GM19043 (cell line): Measurements from ENCODE around the gene SLFN14.
"Not testable (repeated sequence)": the region's sequence is repeated elsewhere in the genome, so short reads cannot be mapped to it uniquely, and the experiment has no call there.

Experiments
- ATAC-seq: cut with Tn5 transposase; IDR thresholded peaks from one replicate; pipeline ENCODE4 v1.9.1; 2021; ENCODE audit warnings: low read depth; ENCODE audit not compliant: unreplicated experiment

SLFN14 gene

DNA sequence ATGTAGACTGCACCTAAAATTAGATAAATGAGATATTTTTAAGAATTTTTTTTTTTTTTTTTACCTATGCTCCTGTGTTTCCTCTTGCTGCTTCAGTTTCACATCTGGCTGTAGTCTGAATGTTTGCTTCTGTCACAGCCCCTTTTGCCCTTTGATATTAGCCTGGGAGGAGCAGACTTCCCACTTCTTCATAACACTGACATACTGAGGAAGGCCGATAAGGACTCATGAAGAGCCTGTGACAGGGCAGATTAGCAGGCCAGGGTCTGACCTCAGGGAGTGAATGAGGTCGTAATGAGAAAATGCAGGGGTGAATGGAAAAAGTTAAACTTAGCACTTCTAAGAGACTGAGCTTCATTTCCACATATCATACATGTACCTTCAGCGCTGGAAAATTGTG, at the start of gene SLFN14:
Gene SLFN14 (minus strand): TSS at position 117 of the 400 bp plus-strand sequence. CDS start 2,757 bp downstream, outside the sequence.
- ATAC-seq, result no peak

DNA sequence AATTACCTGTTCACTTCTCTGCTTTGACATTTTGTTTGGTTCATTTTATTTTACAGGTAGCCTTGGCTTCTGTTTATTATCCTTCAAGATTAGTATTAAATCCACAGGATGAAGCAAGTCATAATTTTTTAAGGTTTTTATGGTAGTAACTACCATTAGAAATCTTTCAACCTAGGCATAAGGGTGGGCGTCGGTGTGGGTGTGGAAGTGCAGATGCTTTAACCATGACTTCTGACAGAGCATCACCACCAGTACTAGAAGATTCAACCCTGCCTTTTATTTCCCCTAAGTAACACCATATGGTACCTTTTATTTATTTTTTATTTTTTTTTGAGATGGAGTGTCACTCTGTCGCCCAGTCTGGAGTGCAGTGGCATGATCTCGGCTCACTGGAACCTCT, 49.2 kb upstream of the SLFN14 start:
- ATAC-seq, result no peak

DNA sequence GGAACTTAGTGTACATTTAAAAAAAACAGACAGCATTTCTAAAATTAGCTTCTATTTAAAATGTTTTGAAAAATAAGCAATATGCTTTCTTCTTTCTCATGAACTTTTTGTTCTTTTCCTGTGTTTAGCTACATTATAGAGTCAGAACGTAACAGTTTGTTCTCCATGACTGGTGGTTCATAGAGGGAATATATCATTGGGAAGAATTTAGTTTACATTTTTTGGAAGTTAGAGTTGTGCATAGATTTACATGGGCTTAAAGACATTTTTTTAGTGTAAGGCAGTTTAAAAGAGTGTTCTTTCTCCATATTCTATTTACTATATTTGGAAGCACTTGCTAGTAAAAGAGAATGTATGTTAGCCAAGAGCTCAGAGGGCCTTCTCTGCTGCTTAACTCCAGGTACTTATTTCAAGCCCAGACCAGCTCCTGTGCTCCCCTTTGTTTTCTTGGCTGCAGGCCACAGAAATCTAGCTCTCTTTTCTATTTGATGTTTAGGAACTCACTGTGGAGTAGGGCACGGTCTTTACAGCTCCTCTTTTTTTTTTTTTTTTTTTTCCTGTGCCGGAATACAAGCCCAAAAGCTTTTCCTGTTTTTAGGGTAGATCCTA, 46.7 kb upstream of the SLFN14 start:
- no peak for ATAC-seq

DNA sequence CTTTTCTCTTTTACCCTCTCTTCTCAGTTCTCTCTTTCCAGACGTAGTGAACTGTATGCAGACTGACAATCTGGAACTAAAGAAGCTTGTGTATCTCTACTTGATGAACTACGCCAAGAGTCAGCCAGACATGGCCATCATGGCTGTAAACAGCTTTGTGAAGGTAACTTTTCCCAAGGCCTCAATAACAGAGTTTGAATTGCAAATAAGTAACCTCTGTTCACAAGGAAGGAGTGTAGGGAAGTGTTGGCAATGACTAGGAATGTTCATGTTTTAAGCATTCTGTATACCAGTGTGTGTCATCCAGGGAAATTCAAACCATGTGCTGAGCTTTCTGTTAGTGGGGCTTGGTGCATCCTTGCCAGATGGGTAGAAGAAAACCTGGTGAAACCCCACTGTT, 45.1 kb upstream of the SLFN14 start:
- no peak for ATAC-seq

DNA sequence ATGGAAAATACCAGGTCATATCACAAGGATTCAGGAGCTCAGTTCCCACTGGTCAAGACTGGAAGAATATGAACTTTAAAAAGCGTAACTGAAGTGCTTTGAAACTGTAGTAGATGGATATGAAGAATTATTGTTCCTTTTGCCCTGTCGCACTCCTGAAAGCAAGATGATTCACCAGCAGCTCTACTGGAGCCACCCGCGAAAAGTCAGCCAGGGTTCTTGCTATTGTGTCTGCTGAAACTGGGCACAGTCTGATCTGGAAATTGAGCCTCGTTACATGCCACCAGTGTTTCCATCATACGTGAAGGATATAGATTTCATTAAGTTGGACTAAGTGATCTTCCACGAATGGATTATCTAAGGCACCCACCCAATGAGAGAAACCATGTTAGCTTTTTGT, 43.1 kb upstream of the SLFN14 start:
- no peak for ATAC-seq

DNA sequence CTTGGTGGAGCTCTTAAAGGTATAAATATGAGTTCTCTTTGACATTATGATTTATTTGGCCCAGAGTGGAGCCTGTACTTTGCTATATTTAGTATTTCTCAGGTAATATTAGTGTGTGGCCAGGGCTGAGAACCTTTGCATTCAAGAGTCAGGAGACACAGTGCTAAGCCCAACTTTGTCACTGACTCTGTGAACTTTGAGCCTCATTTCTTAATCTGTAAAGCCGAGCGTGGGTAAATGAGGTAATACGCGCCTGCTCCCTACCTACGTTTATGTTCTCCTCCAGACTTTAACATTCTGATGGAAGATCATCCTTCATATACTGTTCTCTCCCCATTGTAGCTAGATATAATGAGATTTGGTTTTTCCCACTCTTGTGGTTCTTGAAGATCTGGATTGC, 37.0 kb upstream of the SLFN14 start:
- no peak for ATAC-seq

DNA sequence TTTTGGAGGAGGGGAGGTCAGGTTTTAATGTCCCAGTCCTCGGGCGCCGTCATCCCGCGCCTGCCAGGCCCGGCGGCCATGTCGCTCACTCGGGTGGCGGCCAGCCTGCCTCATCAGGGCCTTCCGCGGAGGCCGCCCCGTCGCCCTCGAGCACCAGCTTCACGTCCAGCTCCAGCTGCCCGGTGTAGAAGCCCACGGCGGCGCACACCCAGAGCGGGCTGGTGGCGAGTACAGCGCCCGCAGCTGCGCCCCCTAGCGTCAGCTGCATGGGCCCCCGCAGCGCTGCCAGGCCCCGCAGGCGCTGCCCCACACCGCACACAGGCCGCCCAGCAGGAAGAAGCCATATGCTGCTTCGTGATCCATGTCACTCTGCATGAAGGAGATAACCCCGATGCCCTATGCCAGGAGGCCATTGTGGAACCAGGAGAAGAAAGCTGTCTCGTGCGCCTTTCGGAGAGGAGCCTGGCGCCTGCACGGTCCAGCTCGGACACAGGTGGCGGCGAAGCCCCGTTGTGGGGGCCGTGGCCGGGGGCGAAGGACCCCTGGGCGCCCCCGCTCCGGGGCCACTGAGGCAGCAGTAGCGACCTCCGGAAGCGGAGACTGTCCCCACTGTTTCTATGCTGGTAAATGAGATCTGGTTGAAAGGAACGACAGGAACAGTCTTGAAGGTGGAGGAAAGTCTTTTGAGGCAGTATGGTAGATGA, 36.1 kb upstream of the SLFN14 start:
- ATAC-seq, result no peak

DNA sequence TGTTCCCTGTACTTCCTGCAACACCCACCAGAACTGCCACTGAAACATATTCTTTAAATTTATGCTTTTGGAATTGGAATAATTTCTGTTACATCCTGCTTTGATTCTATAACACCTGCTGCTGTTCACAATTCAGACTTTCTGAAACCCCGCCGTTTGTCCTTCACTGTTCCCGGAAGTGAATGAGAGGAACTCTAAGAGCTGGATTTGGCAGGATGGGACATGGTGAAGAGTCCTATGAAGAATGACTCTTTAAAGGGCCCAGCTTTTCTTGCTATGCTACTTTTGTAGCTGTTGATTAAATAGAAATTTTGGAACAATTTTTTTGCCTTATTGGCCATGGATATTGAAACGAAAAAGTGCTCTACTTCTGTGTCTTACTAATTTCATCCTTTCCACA, 35.5 kb upstream of the SLFN14 start:
- ATAC-seq, result no peak

DNA sequence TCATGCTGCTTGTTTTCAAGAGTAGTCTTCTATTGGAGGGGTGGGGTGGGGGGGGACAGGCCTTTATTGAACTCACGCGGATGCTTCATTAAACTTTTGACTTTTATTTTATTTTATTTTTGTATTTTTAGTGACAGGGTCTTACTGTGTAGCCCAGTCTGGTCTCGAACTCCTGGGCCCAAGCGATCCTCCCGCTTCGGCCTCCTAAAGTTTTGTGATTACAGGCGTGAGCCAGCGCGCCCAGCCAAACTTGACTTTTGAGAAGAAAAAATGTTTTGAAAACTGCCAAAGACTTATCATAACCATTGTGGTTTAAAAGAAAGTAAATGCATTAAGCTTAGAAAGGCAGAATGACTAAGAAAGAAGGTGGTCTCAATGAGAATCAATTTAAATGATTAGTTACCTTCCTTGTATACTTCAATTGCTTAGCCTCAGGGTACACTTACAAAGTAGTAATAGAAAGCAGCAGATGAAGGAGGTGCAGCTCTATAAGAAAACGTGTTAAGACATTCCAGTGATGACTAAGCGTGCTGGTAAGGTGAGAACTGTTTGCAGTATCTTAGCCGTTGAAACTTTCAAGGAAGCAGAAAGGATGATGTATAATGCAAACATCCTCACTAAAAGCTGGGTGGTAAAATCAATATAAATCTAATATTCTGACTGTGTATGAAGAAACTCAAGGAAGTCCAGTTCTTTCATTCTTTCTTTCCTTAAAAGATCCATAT, 27.7 kb upstream of the SLFN14 start:
- ATAC-seq, result no peak

DNA sequence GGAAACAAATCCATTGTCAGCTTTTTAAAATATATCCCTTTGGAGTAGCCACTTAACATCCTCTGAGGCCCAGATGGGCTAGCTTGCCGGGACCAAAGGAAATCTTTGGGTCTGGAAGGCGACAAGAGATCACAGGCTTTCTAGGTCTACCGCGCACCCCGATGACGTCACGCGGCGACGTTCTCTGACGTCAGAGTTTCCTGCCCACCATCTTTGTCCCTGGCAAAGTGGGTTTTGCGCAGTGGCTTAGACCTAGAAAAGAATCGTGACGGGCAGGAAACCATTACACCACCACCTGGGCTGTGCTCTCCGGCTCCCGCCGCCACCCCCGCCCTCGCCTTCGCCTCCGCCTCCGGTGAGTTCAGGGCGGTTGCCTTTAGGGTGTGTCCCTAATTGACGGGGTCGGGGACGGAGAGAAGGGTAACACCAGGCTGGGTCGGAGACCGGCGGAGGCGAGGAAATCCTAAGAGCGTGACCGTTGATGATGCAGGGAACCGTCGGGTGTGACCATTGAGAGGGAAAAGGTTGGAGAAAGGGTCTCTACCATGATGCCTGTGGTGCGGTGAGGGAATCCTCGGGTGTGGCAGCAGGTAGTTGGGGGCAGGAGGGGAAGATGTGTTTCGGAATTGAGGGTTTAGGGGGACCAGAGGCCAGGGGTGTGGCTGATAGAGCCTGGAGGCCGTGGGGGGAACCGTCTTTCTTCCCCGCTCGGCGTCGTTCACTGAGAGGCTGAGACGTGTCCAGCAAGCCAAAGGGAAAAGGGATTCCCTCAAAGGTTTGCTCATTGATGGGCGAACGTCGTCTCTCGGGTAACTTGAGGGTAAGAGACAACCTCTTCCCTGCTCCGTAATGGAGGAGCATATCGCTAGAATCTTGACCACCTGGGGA, 26.7 kb upstream of the SLFN14 start, which contains the start of gene AP2B1:
Gene AP2B1 (plus strand): TSS at position 249 of the 888 bp plus-strand sequence. CDS start 6,709 bp downstream, outside the sequence.
- ATAC-seq, result peak; percentile 79

DNA sequence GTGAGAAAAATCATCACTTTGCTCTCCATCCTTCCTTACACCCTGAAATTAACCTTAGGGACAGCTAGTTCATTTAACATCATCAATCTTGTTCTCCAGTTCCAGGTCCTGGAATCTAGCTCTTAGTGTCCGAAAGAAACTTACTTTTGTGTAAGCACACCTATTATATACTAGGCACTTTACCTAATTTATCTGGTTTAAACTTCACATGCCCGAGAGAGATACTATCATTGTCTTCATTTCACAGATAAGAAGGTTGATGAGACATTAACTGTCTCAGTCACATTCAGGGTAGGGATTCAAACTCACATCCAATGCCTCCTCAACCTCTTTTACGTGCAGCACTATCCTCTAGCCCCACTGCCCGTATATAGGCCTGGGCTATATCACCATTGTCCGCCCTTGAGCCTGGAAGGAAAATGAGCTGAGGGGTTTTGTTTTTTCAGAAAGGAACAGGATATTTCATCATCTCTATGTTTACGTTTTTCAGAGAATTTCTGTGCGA, 26.0 kb upstream of the SLFN14 start:
- no peak for ATAC-seq

DNA sequence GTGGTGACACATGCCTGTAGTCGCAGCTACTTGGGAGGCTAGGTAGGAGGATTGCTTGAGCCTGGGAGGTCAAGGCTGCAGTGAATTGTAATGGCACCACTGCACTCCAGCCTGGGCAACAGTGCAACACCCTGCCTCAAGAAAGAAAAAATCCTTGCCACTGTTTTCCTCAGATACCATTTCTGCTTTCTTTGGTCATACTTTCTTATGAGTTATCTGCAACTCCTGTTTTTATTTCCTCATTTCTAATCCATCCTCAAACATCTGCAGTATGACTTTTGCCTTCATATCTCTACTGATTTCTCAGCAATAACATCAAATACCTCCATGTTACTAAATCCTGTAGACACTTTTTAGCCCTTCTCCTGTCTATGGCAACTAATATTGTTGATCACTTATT, 23.4 kb upstream of the SLFN14 start:
- ATAC-seq, result no peak

DNA sequence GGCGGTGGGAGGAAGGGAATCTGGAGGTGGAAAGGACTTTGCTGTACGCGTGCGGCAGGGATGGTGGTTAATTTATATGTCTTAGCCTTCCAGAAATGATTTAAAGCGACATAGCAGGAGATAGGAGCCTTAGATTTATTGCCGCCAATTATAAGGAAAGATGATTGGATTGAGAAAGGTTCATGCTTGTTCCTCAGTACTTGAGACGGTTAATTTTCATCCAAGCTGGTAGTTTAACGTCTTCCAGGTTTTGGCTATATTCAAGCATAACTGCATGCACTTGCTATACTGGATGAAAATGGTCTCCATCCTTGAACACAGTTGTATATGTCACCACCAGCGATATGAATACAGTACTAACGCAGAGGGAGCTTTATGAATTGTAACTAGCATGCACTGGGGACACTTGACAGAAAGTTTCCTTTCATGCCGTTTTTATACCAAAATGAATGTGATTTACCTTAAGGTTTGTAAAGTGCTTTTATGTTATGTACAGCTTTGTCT, 18.4 kb upstream of the SLFN14 start:
- no peak for ATAC-seq

DNA sequence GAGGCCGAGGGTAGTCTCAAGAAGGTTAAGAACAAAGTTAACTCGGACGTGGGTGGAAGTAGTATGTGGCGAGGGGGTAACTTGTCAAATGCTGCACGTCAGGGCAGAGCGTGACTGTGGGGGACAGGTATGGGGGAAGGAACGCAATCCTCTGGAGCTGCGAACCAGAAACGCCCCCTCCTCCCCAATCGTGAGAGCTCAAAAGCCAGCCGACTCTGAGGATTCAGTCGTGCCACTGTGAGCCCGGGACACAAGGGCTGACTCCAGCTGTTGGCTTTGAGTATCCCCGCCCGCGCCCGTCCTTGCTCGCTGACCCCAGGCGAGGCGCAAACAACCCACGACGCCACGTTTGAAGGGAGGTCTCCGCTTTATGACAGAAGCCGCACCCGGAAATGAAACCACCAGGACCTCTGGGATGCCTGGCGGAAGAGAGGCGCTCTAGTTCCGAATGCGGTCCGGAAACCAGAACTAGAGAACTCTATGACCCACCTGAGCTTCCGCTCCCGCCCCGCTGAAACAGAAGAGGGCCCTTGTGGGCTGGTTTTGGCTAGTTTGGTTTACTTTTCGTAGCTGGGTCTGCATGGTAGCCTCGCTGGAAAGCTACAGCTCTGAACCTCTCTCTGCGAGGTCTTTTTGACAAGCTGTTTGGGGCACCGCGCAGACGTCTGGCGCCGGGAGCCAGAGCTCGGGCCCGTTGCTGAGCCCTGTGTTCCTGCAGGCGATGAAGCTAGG, 17.7 kb upstream of the SLFN14 start, which contains the start of gene PEX12:
Gene PEX12 (minus strand): TSS at position 375 of the 732 bp plus-strand sequence. CDS start 550 bp downstream, outside the sequence.
- ATAC-seq, result peak; percentile 94

DNA sequence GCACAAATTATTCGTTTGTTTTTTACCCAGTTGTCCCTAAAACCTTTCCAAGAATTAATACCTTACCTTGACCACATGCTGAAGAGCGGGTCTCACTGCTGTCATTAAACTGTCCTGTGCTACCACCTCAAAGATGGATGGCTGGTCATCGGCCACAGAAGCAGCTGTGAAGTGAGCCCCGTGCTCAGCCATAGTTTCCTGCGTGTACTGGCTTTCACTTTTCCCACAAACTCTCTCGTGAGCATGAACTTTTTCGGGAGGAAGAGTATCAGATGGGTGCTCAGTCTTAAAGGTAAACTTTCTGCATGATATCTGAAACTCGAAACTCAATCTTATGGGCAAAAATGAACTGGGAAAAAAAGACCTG, 17.2 kb upstream of the SLFN14 start:
- no peak for ATAC-seq

DNA sequence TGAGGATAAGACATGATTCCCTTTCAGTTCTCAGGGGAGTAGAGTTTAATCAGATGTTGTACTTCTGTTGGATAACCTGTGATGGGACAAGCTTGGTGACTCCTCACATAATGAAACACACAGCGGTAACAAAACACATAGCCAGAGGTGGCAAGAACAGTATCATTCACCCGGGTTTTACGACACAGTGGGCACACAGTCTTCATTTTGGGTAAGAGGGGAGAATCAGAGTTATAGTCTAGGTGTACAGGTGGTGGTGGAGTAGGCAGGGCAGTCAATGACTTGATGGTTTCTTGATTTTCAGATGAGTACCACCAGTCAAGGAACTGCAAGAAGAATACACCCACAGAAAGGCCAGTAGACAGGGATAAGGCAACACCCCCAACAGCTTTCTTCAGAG, 15.1 kb upstream of the SLFN14 start:
- no peak for ATAC-seq

DNA sequence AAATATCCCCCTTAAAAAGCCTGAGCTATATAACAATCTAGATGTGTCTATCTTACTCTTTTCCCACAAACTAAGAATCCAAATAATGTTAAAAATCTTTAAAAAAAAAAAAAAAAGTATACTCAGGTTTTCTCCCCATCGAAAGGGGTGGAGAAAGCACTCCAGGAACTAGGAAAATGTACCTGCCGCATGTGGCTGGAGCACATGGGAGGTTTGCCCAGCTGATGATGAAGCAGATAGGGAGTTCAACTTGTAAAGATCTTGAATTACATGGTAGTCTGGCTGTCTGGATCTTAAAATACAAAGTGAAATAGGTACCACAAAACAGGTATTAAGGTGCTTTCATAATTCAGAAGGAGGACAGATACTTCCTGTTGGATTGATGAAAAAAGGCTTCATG, 8.8 kb upstream of the SLFN14 start:
- ATAC-seq, result no peak

DNA sequence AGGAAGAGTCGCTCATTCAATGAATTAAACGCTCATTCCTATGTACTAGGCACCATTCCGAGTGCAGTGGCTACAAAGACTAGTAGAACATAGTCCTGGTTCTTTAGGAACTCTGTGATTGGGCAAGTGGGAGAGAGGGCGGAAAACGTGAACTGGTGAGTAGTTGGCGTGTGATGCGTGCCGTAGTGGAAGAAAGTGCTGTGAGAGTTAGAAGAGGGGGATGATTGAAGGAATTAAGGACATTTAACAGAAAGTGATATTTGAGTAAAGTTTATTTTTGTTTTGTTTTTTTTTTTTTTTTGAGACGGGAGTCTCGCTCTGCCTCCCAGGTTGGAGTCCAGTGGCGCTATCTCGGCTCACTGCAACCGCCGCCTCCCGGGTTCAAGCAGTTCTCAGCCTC, 7.9 kb upstream of the SLFN14 start:
- ATAC-seq, result no peak

DNA sequence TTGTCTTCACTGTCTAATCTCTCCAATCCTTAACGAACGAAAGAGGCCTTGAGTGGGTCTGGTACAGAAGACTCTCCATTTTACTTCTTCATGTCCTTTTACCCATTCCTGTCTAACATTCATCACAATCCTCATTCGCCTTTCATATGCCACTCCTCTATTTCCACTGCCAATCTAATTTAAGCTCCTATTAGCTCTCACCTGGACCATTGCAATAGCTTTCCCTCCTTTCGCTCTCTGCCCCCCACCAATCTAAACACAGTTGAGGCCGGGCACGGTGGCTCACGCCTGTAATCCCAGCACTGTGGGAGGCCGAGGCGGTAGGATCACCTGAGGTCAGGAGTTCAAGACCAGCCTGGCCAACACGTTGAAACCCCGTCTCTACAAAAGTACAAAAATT, 6.3 kb upstream of the SLFN14 start:
- ATAC-seq, result no peak

DNA sequence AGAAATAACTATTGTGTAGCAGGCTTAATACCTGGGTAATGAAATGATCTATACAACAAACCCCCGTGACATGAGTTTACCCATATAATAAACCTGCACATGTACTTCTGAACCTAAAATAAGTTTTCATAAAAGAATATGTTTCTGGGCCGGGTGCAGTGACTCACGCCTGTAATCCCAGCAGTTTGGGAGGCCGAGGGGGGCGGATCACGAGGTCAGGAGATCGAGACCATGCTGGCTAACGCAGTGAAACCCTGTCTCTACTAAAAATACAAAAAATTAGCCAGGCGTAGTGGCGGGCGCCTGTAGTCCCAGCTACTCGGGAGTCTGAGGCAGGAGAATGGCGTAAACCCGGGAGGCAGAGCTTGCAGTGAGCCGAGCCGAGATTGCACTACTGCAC, 2.6 kb upstream of the SLFN14 start:
- ATAC-seq, result not testable (repeated sequence)
